Fibroblast of pulmonary artery (primary cell): ENCODE results near the gene GPR22.

ENCODE experiments used
- DNase-seq: peaks from one replicate; pipeline ENCODE4 v3.0.0-alpha.2; 2010; ENCODE audit warnings: low read depth
- H3K4me3 ChIP-seq: replicated peaks from 2 replicates; pipeline ENCODE4 v1.5.1; 2011; ENCODE audit warnings: low read depth, mild to moderate bottlenecking, control low read depth, low read length, moderate library complexity
- TF ChIP-seq, protein P1 (sequence below): IDR thresholded peaks from 2 replicates; pipeline ENCODE4 v1.5.1; 2011; ENCODE audit warnings: mild to moderate bottlenecking, control low read depth, low read length, inconsistent platforms; ENCODE audit errors: missing control alignments

GPR22 gene

GRCh38 chr7:107494884-107495283, 25.0 kb downstream of the GPR22 start:
- no peak for DNase-seq
- no peak overlapping the region for H3K4me3 ChIP-seq
- TF ChIP-seq, protein P1, sequence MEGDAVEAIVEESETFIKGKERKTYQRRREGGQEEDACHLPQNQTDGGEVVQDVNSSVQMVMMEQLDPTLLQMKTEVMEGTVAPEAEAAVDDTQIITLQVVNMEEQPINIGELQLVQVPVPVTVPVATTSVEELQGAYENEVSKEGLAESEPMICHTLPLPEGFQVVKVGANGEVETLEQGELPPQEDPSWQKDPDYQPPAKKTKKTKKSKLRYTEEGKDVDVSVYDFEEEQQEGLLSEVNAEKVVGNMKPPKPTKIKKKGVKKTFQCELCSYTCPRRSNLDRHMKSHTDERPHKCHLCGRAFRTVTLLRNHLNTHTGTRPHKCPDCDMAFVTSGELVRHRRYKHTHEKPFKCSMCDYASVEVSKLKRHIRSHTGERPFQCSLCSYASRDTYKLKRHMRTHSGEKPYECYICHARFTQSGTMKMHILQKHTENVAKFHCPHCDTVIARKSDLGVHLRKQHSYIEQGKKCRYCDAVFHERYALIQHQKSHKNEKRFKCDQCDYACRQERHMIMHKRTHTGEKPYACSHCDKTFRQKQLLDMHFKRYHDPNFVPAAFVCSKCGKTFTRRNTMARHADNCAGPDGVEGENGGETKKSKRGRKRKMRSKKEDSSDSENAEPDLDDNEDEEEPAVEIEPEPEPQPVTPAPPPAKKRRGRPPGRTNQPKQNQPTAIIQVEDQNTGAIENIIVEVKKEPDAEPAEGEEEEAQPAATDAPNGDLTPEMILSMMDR: no peak

DNA sequence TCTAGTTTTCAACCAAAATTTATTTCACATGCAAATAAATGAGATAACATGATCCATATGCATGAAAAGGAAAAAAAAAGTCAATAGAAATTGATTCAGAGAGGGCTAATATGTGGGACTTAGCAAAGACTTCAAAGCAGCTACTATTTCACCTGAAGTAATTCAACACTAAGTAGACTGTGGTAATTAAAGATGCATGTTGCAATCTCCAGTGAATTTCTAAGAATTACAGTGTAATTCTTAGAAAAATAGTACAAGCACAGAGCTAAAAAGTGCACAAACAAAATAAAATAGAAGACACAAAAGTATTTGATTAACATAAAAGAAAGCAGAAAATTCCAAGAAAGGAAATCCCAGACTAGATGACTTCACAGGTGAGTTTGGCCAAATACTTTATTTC, 25.7 kb downstream of the GPR22 start:
- H3K4me3 ChIP-seq: no peak overlapping the region
- TF ChIP-seq, protein P1: no peak

DNA sequence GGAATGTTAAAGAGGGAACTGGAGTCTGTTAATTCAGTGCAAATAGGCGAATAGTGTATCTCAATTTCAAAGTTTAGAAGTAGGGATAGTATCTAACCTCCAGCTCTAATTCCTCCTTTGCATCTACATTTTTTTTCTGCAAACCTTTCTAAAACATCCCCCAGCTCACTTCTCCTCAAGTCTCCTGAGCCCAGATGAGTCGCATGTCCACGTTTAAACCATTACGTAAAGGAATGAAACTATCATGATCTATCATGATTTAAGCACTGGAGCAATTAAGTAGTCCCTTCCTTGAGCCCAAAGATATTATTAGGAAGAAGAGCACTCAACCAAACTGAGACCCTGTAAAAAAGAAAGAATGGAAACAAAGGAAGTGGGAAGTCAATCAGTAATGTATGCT, 29.9 kb downstream of the GPR22 start:
- no peak for DNase-seq
- no peak overlapping the region for H3K4me3 ChIP-seq
- TF ChIP-seq, protein P1: no peak

More for the DNA sequence above, 25.7 kb downstream of the GPR22 start:
- DNase-seq: no peak

DNA sequence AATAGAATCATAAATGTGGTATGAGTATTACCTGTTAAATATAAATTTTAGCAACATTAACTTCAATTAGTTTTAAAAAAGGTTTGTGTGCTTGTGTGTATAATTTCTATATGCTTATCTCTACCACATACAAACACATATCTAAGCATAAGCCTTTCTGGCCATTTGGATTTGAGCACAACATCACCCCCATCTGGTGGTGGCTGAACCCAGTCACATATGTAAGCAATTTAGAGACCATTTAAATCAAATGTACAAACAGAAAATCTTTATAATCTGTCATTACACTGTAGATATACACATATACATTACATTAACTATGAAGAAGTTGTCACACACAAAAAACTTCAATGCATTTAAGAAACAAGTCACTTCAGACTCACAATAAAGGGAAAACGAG, 31.7 kb downstream of the GPR22 start:
- H3K4me3 ChIP-seq: no peak overlapping the region
- DNase-seq: peak; percentile 54
- TF ChIP-seq, protein P1: peak; percentile 56

DNA sequence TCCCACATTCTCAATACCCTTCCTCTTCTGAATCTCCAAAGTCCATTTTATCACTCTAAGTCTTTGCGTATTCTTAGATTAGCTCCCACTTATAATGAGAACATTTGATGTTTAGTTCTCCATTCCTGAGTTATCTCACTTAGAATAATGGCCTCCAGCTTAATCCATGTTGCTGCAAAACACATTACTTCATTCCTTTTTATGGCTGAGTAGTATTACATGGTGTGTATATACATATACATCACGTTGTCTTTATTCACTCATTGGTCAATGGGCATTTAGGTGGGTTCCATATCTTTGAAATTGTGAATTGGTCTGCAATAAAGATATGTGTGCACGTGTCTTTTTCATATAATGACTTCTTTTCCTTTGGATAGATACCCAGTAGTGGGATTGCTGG, 32.3 kb downstream of the GPR22 start:
- DNase-seq: no peak
- TF ChIP-seq, protein P1: no peak
- H3K4me3 ChIP-seq: no peak overlapping the region

DNA sequence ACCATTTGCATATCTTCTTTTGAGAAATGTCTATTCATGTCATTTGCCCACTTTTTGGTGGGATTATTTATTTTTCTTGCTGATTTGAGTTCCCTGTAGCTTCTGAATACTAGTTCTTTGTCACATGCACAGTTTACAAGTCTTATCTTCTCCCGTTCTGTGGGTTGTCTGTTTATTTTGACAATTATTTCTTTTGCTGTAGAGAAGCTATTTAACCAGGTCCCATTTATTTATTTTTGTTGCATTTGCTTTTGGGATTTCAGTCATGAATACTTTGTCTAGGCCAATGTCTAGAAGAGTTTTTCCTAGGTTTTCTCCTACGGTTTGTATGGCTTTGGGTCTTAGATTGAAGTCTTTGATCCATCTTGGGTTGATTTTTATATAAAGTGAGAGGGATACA, 32.9 kb downstream of the GPR22 start:
- no peak for DNase-seq
- TF ChIP-seq, protein P1: no peak
- no peak overlapping the region for H3K4me3 ChIP-seq

DNA sequence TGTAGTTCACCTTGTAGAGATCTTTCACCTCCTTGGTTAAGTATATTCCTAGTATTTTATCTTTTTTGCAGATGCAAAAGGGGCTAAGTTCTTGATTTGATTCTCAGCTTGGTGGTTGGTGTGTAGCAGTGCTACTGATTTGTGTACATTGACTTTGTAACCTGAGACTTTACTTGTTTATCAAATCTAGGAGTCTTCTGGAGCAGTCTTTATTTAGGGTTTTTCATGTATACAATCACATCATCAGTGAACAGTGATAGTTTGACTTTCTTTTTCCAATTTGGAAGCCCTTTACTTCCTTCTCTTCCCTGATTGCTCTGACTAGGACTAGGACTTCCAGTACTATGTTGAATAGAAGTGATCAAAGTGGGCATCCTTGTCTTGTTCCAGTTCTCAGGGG, 33.8 kb downstream of the GPR22 start:
- H3K4me3 ChIP-seq: no peak overlapping the region
- TF ChIP-seq, protein P1: no peak
- DNase-seq: no peak
